ENCODE results near the gene ADGRA3. TPM values are rescaled to one million over a fixed set of nuclear protein-coding genes. Genes with fewer than 3 reads are reported as not detected.
A peak's percentile ranks its signal among the peaks of the same experiment; 100 is the strongest.

Gene ADGRA3, protein sequence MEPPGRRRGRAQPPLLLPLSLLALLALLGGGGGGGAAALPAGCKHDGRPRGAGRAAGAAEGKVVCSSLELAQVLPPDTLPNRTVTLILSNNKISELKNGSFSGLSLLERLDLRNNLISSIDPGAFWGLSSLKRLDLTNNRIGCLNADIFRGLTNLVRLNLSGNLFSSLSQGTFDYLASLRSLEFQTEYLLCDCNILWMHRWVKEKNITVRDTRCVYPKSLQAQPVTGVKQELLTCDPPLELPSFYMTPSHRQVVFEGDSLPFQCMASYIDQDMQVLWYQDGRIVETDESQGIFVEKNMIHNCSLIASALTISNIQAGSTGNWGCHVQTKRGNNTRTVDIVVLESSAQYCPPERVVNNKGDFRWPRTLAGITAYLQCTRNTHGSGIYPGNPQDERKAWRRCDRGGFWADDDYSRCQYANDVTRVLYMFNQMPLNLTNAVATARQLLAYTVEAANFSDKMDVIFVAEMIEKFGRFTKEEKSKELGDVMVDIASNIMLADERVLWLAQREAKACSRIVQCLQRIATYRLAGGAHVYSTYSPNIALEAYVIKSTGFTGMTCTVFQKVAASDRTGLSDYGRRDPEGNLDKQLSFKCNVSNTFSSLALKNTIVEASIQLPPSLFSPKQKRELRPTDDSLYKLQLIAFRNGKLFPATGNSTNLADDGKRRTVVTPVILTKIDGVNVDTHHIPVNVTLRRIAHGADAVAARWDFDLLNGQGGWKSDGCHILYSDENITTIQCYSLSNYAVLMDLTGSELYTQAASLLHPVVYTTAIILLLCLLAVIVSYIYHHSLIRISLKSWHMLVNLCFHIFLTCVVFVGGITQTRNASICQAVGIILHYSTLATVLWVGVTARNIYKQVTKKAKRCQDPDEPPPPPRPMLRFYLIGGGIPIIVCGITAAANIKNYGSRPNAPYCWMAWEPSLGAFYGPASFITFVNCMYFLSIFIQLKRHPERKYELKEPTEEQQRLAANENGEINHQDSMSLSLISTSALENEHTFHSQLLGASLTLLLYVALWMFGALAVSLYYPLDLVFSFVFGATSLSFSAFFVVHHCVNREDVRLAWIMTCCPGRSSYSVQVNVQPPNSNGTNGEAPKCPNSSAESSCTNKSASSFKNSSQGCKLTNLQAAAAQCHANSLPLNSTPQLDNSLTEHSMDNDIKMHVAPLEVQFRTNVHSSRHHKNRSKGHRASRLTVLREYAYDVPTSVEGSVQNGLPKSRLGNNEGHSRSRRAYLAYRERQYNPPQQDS (N-terminal part only)
- 39.0 and 41.6 TPM in 2 replicates for total RNA-seq (2014; rRNA removed; shearing (Covaris generic))

DNA sequence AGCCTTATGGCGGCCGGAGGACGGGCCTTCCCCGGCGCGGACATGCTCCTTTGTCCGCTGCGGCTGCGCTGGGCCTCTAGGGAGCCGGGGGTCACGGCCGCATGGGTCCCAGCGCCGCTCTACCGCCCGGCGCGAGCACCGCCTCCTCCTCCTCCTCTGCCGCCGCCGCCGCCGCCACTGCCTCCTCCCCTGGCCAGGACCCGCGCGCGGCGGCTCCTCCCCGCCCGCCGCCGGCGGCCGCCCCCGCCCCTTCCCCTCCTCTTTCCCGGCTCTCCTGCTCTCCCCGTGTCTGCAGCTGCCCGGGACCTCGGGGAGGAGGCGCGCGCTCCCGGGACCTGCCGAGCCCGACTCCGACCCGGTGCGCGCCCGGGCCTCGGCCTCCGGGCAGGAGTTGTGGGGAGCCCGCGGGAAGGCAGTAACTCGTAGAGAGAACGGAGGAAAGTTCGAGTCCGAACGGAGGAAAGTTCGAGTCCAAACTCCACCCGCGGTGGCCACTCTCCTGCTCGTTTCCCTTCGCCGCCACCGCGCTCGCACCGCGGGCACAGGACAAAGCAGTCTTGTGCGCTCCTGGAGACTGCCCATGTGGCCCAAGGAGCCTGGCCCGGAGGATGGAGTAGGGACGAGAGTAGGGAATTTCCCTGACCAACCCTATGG is at the start of gene ADGRA3:
TSS of gene ADGRA3 (minus strand) at position 179 of the 654 bp plus-strand sequence. CDS start 282 bp downstream, outside the sequence.
- Histone ChIP-seq H3K36me3 (replicated peaks; ENCODE audit: control insufficient read depth, insufficient read depth, low read length) (no peaks in the 10 kb centered on the region), H3K4me3 (ENCODE audit: insufficient read depth, low read depth, low read length) (peak within 1 kb of the TSS; percentile 80)
- DNase-seq = peak; percentile 93

DNA sequence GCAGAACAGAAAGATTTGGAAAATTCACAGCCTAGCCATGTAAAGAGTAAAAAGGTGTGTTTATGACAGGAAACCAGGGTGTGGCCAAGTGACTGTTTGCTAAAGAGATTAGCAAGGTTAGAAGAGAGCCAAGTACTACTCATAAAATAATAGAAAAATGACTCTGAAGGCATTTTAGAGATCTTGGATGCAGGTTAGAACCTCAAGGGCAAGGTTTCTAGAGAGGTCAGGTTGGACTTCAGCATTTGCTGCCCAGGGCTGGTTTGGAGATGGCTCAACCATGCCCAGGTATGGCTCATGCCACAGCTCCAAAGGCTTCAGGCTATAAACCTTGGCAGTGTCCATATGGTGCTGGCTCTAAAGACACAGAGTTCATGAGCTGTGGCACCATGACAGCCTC is 40.6 kb upstream of the ADGRA3 start:
- no peaks in the 10 kb centered on the region for H3K36me3 ChIP-seq (replicated peaks; ENCODE audit: control insufficient read depth, insufficient read depth, low read length)
- H3K27me3 ChIP-seq (ENCODE audit: control insufficient read depth, insufficient read depth, low read length) = no peaks in the 10 kb centered on the region
- H3K4me3 ChIP-seq (ENCODE audit: insufficient read depth, low read depth, low read length) = no peak overlapping the region
- no peak for DNase-seq

More for the DNA sequence above, at the start of gene ADGRA3:
- H3K27me3 ChIP-seq (ENCODE audit: control insufficient read depth, insufficient read depth, low read length) = no peaks in the 10 kb centered on the region

DNA sequence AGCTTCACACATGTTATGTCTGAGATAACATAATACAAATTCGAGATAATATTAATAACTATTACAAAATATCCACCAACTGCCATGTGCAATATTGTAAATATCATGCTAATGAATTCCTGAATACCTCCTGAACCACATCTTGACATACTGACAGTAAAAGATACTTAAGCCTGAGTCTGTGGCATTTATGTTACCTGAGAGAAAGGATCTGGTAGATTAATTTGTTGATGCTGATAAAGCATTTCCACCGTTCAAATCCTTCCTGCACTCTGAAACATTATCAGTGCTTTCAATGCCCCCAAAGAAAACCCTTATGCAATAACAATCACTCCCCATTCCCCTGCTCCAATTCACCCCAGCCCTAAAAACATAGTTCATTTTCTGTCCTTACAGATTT is 38.8 kb upstream of the ADGRA3 start:
- DNase-seq = no peak
- H3K4me3 ChIP-seq (ENCODE audit: insufficient read depth, low read depth, low read length) = no peak overlapping the region
- H3K36me3 ChIP-seq (replicated peaks; ENCODE audit: control insufficient read depth, insufficient read depth, low read length) = no peaks in the 10 kb centered on the region
- no peaks in the 10 kb centered on the region for H3K27me3 ChIP-seq (ENCODE audit: control insufficient read depth, insufficient read depth, low read length)

DNA sequence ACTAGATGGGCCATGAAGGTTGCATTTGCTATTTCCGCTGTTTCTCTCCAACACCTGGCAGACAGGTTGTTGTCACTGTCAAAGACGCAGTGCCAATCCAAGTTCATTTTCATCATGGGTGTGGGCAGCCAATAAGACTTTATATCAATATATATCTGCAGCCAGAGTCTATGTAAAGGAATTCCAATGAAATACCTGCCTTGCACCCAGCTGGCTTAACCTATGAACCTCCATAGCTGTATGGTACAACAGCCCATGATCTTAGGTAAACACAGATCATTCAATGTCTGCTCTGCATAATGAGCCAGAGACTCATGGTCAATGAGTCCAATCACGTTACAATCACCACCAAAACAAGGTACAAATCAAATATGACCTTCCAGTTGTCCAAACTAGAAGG is 37.7 kb upstream of the ADGRA3 start:
- Histone ChIP-seq H3K27me3 (ENCODE audit: control insufficient read depth, insufficient read depth, low read length) (no peaks in the 10 kb centered on the region), H3K4me3 (ENCODE audit: insufficient read depth, low read depth, low read length) (no peak overlapping the region), H3K36me3 (replicated peaks; ENCODE audit: control insufficient read depth, insufficient read depth, low read length) (no peaks in the 10 kb centered on the region)
- no peak for DNase-seq

DNA sequence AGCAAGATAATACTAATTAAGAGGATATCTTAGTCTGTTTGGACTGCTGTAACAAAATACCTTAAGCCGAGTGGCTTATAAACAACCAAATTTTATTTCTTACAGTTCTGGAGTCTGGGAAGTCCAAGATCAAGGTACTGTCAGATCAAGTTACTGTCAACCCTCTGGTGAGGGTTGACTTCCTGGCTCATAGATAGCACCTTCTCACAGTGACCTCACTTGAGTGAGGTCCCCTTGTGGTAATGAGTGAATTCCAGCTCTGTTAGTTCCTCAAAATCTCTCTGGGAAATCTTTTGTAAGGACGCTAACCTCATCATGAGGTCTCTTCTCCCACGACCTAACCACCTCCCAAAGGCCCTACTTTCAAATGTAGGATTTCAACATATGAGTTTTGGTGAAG is 36.9 kb upstream of the ADGRA3 start:
- Histone ChIP-seq H3K27me3 (ENCODE audit: control insufficient read depth, insufficient read depth, low read length) (no peaks in the 10 kb centered on the region), H3K36me3 (replicated peaks; ENCODE audit: control insufficient read depth, insufficient read depth, low read length) (no peaks in the 10 kb centered on the region)
- peak; percentile 1 for DNase-seq

DNA sequence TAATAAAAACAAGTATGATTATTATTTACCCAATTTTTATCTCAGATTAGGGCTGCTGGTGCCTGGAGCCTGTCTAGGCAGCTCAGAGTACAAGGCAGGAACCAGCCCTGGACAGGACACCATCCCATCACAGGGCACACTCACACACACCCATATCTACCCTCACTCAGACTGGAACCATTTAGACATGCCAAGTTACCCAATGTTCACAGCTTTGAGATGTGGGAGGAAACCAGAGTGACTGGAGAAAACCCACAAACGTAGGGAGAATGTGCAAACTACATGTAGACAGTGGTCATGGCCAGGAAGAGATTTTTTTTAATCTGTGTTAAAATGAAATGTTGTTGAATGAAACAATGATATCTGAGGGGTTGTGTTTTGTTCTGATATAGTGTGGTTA is 35.7 kb upstream of the ADGRA3 start:
- DNase-seq = no peak
- no peaks in the 10 kb centered on the region for H3K27me3 ChIP-seq (ENCODE audit: control insufficient read depth, insufficient read depth, low read length)
- no peaks in the 10 kb centered on the region for H3K36me3 ChIP-seq (replicated peaks; ENCODE audit: control insufficient read depth, insufficient read depth, low read length)
- H3K4me3 ChIP-seq (ENCODE audit: insufficient read depth, low read depth, low read length) = no peak overlapping the region

More for the DNA sequence above, 36.9 kb upstream of the ADGRA3 start:
- H3K4me3 ChIP-seq (ENCODE audit: insufficient read depth, low read depth, low read length) = no peak overlapping the region

DNA sequence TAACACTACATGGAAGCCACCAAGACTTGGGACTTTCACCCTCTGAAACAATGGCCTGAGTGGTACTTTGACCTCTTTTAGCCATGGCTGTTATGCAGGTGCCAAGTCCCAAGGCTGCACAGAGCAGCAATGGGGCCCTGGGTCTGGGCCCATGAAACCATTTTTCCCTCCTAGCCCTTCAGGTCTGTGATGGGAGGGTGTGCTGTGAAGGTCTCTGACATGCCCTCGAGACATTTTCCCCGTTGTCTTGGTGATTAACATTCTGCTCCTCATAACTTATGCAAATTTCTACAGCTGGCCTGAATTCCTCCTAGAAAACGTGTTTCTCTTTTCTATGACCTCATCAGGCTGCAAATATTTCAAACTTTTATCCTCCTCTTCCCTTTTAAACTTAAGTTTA is 30.4 kb upstream of the ADGRA3 start:
- no peaks in the 10 kb centered on the region for H3K27me3 ChIP-seq (ENCODE audit: control insufficient read depth, insufficient read depth, low read length)

DNA sequence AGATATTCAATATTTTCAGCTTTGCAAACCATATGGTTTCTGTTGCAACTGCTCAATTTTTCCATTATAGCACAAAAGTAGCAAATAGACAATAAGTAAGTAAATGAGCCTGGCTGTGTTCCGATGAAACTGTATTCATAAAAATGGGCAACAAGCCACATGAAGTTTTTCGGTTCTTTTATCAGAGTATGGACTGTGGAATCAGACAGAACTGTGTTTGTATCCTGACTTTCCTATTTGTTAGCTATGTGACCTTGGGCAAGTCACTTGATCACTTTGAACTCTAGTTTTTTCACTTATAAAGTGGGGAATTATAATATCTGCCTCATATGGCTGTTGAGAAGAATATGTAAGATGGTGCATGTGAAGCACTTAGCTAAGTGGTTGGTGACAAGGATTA is 23.4 kb upstream of the ADGRA3 start:
- H3K27me3 ChIP-seq (ENCODE audit: control insufficient read depth, insufficient read depth, low read length) = no peaks in the 10 kb centered on the region
- no peak for DNase-seq

More for the DNA sequence above, 30.4 kb upstream of the ADGRA3 start:
- Histone ChIP-seq H3K36me3 (replicated peaks; ENCODE audit: control insufficient read depth, insufficient read depth, low read length) (no peaks in the 10 kb centered on the region), H3K4me3 (ENCODE audit: insufficient read depth, low read depth, low read length) (no peak overlapping the region)
- DNase-seq = no peak

DNA sequence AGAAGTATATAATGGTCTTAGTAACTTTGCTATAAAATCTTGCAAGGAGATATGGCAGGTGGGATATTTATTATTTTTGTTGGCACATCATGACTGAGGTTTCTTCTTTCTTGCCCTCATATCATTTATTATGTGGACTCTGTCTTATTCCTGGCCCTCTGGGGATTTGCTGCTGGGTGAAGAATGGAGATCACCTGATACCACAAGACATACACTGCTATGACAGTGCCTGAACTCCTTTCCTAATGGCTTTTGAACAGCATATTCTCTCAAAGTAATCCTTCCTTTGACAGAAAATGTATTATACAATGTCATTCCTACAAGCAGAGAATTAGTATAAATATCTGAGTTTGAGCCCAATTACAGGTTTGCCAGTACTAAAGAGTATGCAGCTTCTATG is 22.0 kb upstream of the ADGRA3 start:
- Histone ChIP-seq H3K36me3 (replicated peaks; ENCODE audit: control insufficient read depth, insufficient read depth, low read length) (no peaks in the 10 kb centered on the region), H3K4me3 (ENCODE audit: insufficient read depth, low read depth, low read length) (no peak overlapping the region), H3K27me3 (ENCODE audit: control insufficient read depth, insufficient read depth, low read length) (no peaks in the 10 kb centered on the region)
- DNase-seq = no peak

More for the DNA sequence above, 23.4 kb upstream of the ADGRA3 start:
- Histone ChIP-seq H3K4me3 (ENCODE audit: insufficient read depth, low read depth, low read length) (no peak overlapping the region), H3K36me3 (replicated peaks; ENCODE audit: control insufficient read depth, insufficient read depth, low read length) (no peaks in the 10 kb centered on the region)

DNA sequence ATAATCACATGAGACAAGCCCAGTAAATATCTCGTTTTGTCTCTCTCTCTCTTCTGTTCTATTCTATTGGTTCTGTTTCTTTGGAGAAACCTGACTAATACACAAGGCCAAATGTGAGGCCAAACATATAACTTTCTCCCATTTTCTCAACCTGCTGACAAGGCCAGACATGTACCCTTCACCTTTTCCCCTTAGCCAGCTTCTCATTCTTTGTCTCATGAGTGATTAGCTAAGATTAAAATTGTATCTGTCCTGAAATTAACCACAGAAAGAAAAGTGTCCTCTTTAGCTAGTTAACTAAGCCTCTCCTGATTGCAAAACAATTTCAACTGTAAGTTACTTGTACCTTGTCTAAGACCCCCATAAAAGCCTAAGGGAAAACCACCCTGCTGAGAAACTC is 18.5 kb upstream of the ADGRA3 start:
- Histone ChIP-seq H3K27me3 (ENCODE audit: control insufficient read depth, insufficient read depth, low read length) (no peaks in the 10 kb centered on the region), H3K36me3 (replicated peaks; ENCODE audit: control insufficient read depth, insufficient read depth, low read length) (no peaks in the 10 kb centered on the region), H3K4me3 (ENCODE audit: insufficient read depth, low read depth, low read length) (no peak overlapping the region)
- no peak for DNase-seq

DNA sequence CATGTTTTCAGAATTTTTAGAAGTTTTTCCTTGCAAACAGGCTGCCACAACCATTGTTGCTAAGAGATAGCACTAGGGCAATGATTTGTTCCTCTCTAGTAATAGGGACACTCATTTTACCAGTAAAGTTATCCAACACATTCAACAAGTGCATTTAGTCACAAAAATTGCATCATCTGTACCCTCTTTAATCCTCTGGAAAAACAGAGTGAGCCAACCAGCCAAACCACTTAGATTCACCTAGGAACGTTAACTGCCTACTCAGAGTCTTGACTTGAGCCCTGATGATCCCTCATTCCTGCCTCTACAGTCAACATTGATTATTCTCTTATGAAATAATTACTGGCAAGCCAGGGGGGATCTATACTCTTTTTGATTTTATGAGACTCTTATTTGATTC is 17.0 kb upstream of the ADGRA3 start:
- Histone ChIP-seq H3K27me3 (ENCODE audit: control insufficient read depth, insufficient read depth, low read length) (no peaks in the 10 kb centered on the region), H3K4me3 (ENCODE audit: insufficient read depth, low read depth, low read length) (no peak overlapping the region), H3K36me3 (replicated peaks; ENCODE audit: control insufficient read depth, insufficient read depth, low read length) (no peaks in the 10 kb centered on the region)
- no peak for DNase-seq

DNA sequence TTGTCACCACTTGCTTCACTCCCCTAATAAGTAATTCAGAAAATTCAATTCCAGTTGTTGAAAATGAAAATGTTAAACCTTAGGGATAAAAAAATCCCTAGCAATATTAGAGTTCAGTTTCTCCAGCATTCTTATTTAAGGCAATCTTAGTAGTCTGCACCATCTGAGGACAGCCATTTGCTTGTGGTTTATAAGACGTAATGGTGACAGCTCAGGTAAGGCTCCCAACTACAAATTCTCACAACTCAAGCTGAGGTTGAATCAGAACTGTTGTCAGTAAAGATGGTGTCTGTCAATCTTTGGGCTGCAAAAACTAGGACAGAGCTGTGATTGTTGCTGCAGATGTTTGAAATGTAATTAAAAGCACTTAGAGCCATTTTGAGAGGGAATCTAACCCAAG is 16.3 kb upstream of the ADGRA3 start:
- no peaks in the 10 kb centered on the region for H3K27me3 ChIP-seq (ENCODE audit: control insufficient read depth, insufficient read depth, low read length)
- DNase-seq = no peak
- no peak overlapping the region for H3K4me3 ChIP-seq (ENCODE audit: insufficient read depth, low read depth, low read length)
- H3K36me3 ChIP-seq (replicated peaks; ENCODE audit: control insufficient read depth, insufficient read depth, low read length) = no peaks in the 10 kb centered on the region

DNA sequence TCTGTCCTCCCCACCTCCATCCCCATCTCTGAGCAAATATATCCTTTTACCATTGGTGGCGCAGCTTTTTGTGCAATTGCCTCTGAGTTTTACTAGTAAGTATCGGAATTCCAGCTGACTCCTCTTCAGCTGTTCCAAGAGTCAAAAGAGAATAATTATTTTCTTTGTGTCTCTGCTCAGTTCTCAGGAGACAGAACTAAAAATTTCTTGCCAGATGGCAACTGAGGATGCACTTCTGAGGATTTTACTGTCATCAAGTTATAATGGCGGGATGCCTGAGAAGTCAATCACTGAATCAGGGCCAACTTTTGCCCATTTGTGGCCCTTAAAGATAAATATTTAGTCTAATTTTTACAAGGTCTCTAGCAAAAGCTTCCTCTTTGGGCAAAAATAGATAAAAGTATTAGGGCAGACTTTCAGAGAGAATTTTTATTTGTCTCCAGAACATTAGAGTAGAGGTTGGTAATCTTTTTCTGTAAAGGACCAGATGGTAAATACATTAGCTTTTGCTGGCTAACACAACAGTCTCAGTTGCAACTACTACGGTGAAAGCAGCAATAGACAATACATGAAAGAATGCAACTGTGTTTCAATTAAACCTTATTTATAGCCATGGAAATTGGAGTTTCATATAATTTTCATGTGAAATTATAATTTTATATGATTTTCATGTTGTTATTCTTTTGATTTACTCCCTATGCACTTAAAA is 15.6 kb upstream of the ADGRA3 start:
- no peak overlapping the region for H3K4me3 ChIP-seq (ENCODE audit: insufficient read depth, low read depth, low read length)
- no peaks in the 10 kb centered on the region for H3K36me3 ChIP-seq (replicated peaks; ENCODE audit: control insufficient read depth, insufficient read depth, low read length)
- no peak for DNase-seq
- no peaks in the 10 kb centered on the region for H3K27me3 ChIP-seq (ENCODE audit: control insufficient read depth, insufficient read depth, low read length)
